ENCODE measurements around the gene ARHGAP27. TPM values are rescaled to one million over a fixed set of nuclear protein-coding genes. Genes with fewer than 3 reads are reported as not detected.

ARHGAP27 gene
- total RNA-seq, 1 donor from 2014 or later, result 4.7 TPM

DNA sequence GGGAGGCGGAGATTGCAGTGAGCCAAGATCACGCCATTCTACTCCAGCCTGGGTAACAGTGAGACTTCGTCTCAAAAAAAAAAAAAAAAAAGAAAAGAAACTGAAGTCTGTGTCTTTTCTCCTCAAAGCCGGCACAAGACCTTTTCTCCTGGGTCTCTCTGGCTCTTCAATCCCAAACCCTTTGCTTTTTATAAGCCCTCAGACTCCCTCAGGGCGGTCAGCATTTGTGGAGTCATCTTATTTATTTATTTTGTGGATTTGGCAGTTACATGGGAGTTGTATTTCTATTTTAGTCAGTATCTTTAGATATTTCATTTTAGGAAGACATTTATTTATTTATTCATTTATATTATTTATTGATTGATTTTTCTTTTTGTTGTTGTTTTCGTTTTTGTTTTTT is 58.2 kb downstream of the ARHGAP27 start:
- no peaks in the 10 kb centered on the region for H3K27me3 ChIP-seq (ENCODE audit: control insufficient read depth in 3 of 3, insufficient read depth in 3 of 3, low read length in 3 of 3)
- no peaks in the 10 kb centered on the region for H3K9me3 ChIP-seq (ENCODE audit: control insufficient read depth in 3 of 3, low read length in 3 of 3)
- no peak overlapping the region for H3K9ac ChIP-seq (ENCODE audit: low read depth in 1 of 3, low read length in 3 of 3)
- H3K4me1 ChIP-seq (ENCODE audit: control insufficient read depth in 3 of 3, insufficient read depth in 3 of 3, low read length in 3 of 3), result peaks cover 10 to 38% (median 26%) of the 10 kb centered on the region in 3 donors
- no peak overlapping the region for H3K4me3 ChIP-seq (ENCODE audit: low read length in 3 of 3)
- H3K36me3 ChIP-seq (ENCODE audit: control insufficient read depth in 3 of 3, insufficient read depth in 3 of 3, low read length in 3 of 3), result no peaks in the 10 kb centered on the region
- no peak overlapping the region for H3K27ac ChIP-seq (ENCODE audit: low read depth, low read length)

DNA sequence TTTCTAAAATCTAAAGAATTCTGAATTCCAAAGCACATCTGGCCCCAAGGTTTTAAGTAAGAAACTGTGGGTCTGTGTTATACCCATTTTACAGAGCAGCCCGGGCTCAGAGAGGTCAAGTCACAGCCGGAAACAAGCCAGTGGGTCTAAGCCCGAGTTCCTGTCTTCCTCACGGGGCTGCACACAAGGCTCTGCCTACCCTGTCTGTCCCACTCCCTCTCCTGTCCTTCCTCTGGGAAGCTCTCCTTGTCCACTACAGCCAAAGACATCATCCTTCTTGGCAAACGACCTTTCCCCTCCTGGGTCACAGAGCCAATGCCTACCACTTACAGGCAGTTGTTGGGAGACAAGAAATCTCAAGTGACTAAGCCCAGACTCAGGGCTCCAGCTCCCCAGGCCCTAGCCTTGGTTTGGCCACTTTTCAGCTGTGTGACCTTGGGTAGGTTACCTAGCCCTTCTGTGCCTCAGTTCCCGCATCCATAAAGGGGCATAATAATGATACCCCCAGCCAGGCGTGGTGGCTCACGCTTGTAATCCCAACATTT is 60.3 kb downstream of the ARHGAP27 start:
- H3K4me3 ChIP-seq (ENCODE audit: low read length in 3 of 3), result peak overlapping the region in 1 of 3 donors; percentile 65
- no peaks in the 10 kb centered on the region for H3K36me3 ChIP-seq (ENCODE audit: control insufficient read depth in 3 of 3, insufficient read depth in 3 of 3, low read length in 3 of 3)
- no peaks in the 10 kb centered on the region for H3K27me3 ChIP-seq (ENCODE audit: control insufficient read depth in 3 of 3, insufficient read depth in 3 of 3, low read length in 3 of 3)
- peaks cover 10 to 38% (median 26%) of the 10 kb centered on the region in 3 donors for H3K4me1 ChIP-seq (ENCODE audit: control insufficient read depth in 3 of 3, insufficient read depth in 3 of 3, low read length in 3 of 3)
- peak overlapping the region; percentile 57 to 86 (median 79) for H3K9ac ChIP-seq (ENCODE audit: low read depth in 1 of 3, low read length in 3 of 3)
- no peaks in the 10 kb centered on the region for H3K9me3 ChIP-seq (ENCODE audit: control insufficient read depth in 3 of 3, low read length in 3 of 3)
- H3K27ac ChIP-seq (ENCODE audit: low read depth, low read length), result peak overlapping the region; percentile 78

DNA sequence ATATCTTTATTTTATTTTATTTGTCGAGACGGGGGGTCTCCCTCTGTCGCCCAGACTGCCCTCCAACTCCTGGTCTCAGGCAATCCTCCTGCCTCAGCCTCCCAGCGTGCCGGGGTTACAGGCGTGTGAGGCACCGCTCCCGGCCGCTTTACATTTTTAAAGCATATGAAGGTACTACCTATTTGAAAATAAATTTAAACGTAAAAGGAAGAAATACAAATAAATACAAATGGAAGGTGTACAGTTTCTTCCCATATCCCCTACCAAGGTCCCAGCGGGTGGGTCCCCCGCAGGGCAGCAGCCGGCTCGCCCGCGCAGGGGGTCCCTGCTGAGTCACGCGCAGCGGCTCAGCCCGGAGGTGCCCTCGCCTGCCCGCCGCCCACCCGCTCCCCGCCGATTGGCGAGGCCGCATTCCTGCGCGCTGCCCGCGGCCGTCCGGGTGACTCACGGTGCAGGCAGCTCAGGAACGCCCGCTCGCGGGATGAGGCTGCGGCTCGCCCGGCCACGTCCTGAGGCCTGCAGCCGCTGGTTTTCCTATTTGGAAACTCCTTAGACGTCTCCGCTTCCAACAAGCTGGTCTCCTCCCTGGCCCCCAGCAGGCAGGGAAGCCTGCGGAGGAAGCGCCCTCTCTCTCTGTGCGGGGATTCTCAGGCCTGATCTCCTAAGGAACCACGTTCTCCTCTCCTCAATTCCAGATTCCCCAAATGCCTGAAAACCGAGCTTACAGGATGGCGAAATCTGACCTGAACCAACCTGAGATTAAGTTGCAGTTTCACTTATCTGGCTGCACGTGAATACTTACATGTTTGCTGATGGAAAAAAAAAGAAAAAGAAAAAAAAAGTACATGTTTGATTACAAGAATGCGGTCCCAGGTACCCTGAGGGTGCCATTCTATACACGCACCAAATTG is 61.0 kb downstream of the ARHGAP27 start:
- Histone ChIP-seq H3K27ac (ENCODE audit: low read depth, low read length) (peak overlapping the region; percentile 78), H3K4me3 (ENCODE audit: low read length in 3 of 3) (peak overlapping the region; percentile 63 to 70 (median 65)), H3K36me3 (ENCODE audit: control insufficient read depth in 3 of 3, insufficient read depth in 3 of 3, low read length in 3 of 3) (no peaks in the 10 kb centered on the region), H3K27me3 (ENCODE audit: control insufficient read depth in 3 of 3, insufficient read depth in 3 of 3, low read length in 3 of 3) (no peaks in the 10 kb centered on the region), H3K9me3 (ENCODE audit: control insufficient read depth in 3 of 3, low read length in 3 of 3) (no peaks in the 10 kb centered on the region), H3K4me1 (ENCODE audit: control insufficient read depth in 3 of 3, insufficient read depth in 3 of 3, low read length in 3 of 3) (peaks cover 10 to 38% (median 26%) of the 10 kb centered on the region in 3 donors), H3K9ac (ENCODE audit: low read depth in 1 of 3, low read length in 3 of 3) (peak overlapping the region; percentile 57 to 86 (median 79))

DNA sequence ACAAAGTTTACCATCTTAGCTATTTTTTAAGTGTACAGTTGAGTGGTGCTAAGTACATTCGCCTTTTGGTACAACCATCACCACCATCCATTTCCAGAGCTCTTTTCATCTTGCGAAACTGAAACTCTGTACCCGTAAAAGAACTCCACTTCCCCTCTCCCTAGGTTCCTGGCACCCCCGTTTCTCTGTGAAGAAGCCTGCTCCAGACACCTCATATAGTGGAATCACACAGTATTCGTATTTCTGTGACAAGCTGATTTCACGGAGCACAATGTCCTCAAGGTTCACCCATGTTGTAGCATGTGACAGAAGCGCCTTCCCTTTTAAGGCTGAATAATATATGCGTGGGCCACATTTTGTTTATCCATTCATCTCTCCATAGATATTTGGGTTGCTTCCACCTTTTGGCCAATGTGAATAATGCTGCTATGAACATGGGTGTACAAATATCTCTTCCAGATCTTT is 61.7 kb downstream of the ARHGAP27 start:
- Histone ChIP-seq H3K9me3 (ENCODE audit: control insufficient read depth in 3 of 3, low read length in 3 of 3) (no peaks in the 10 kb centered on the region), H3K27me3 (ENCODE audit: control insufficient read depth in 3 of 3, insufficient read depth in 3 of 3, low read length in 3 of 3) (no peaks in the 10 kb centered on the region), H3K4me1 (ENCODE audit: control insufficient read depth in 3 of 3, insufficient read depth in 3 of 3, low read length in 3 of 3) (peaks cover 10 to 31% (median 26%) of the 10 kb centered on the region in 3 donors), H3K36me3 (ENCODE audit: control insufficient read depth in 3 of 3, insufficient read depth in 3 of 3, low read length in 3 of 3) (no peaks in the 10 kb centered on the region), H3K27ac (ENCODE audit: low read depth, low read length) (peak overlapping the region; percentile 78), H3K4me3 (ENCODE audit: low read length in 3 of 3) (no peak overlapping the region), H3K9ac (ENCODE audit: low read depth in 1 of 3, low read length in 3 of 3) (peak overlapping the region in 2 of 3 donors; percentile 57 to 79)

DNA sequence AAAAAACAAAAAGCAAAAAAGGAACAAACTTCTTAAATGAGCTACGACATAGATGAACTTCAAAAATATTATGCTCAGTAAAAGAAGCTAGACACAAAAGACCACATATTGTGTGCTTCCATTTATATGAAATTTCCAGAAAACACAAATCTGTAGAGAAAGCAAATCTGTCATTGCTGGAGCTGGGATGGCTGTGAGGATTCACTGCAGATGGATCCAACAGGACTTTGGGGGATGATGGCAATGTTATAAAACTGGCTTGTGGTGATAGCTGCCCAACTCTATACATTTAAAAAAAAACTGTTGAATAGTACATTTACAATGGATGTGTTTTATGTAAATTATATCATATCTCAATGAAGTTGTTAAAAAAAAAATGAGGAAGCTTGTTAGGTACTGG is 63.2 kb downstream of the ARHGAP27 start:
- Histone ChIP-seq H3K9ac (ENCODE audit: low read depth in 1 of 3, low read length in 3 of 3) (no peak overlapping the region), H3K4me1 (ENCODE audit: control insufficient read depth in 3 of 3, insufficient read depth in 3 of 3, low read length in 3 of 3) (peaks cover 10 to 27% (median 25%) of the 10 kb centered on the region in 3 donors), H3K27me3 (ENCODE audit: control insufficient read depth in 3 of 3, insufficient read depth in 3 of 3, low read length in 3 of 3) (no peaks in the 10 kb centered on the region), H3K9me3 (ENCODE audit: control insufficient read depth in 3 of 3, low read length in 3 of 3) (no peaks in the 10 kb centered on the region), H3K36me3 (ENCODE audit: control insufficient read depth in 3 of 3, insufficient read depth in 3 of 3, low read length in 3 of 3) (no peaks in the 10 kb centered on the region), H3K27ac (ENCODE audit: low read depth, low read length) (no peak overlapping the region), H3K4me3 (ENCODE audit: low read length in 3 of 3) (no peak overlapping the region)

DNA sequence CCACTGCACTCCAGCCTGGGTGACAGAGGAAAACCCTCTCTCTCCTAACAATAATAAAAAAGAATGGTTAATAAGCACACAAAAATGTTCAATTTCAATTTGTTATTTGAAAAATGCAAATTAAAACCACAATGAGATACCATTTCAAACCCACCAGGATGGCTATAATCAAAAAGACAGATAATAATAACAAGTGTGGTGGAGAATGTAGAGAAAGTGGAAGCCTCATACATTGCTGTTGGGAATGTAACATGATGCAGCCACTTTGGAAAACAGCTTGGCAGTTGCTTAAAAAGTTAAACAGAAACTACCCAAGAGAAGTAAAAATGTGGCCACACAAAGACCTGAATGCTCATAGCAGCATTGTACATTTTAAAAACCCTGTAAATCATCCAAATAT is 64.0 kb downstream of the ARHGAP27 start:
- H3K4me1 ChIP-seq (ENCODE audit: control insufficient read depth in 3 of 3, insufficient read depth in 3 of 3, low read length in 3 of 3), result peaks cover 6 to 22% (median 21%) of the 10 kb centered on the region in 3 donors
- no peak overlapping the region for H3K4me3 ChIP-seq (ENCODE audit: low read length in 3 of 3)
- no peaks in the 10 kb centered on the region for H3K36me3 ChIP-seq (ENCODE audit: control insufficient read depth in 3 of 3, insufficient read depth in 3 of 3, low read length in 3 of 3)
- H3K9ac ChIP-seq (ENCODE audit: low read depth in 1 of 3, low read length in 3 of 3), result no peak overlapping the region
- no peaks in the 10 kb centered on the region for H3K27me3 ChIP-seq (ENCODE audit: control insufficient read depth in 3 of 3, insufficient read depth in 3 of 3, low read length in 3 of 3)
- H3K27ac ChIP-seq (ENCODE audit: low read depth, low read length), result no peak overlapping the region
- H3K9me3 ChIP-seq (ENCODE audit: control insufficient read depth in 3 of 3, low read length in 3 of 3), result no peaks in the 10 kb centered on the region

DNA sequence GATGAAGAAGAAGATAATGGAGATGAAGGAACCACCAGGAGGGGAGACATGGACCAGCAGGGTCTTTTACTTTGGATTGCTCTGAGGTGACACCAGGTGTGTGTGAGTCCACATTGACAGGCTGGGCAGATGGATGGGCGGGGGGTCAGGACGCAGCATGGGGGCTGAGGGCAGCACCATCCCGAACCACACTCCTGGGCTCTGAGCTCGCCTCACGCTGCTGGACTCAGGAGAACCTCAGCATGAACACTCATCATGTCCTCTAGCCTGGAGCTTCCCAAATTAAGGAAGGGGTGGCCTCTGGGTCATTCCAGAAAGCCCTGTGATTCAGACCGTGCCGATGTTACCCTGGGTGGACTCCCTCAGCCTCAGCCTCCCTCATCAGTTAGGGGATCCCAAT is 65.5 kb downstream of the ARHGAP27 start:
- Histone ChIP-seq H3K27ac (ENCODE audit: low read depth, low read length) (no peak overlapping the region), H3K4me3 (ENCODE audit: low read length in 3 of 3) (no peak overlapping the region), H3K4me1 (ENCODE audit: control insufficient read depth in 3 of 3, insufficient read depth in 3 of 3, low read length in 3 of 3) (peaks cover 3 to 19% (median 18%) of the 10 kb centered on the region in 3 donors), H3K36me3 (ENCODE audit: control insufficient read depth in 3 of 3, insufficient read depth in 3 of 3, low read length in 3 of 3) (no peaks in the 10 kb centered on the region), H3K27me3 (ENCODE audit: control insufficient read depth in 3 of 3, insufficient read depth in 3 of 3, low read length in 3 of 3) (no peaks in the 10 kb centered on the region), H3K9me3 (ENCODE audit: control insufficient read depth in 3 of 3, low read length in 3 of 3) (no peaks in the 10 kb centered on the region), H3K9ac (ENCODE audit: low read depth in 1 of 3, low read length in 3 of 3) (no peak overlapping the region)

DNA sequence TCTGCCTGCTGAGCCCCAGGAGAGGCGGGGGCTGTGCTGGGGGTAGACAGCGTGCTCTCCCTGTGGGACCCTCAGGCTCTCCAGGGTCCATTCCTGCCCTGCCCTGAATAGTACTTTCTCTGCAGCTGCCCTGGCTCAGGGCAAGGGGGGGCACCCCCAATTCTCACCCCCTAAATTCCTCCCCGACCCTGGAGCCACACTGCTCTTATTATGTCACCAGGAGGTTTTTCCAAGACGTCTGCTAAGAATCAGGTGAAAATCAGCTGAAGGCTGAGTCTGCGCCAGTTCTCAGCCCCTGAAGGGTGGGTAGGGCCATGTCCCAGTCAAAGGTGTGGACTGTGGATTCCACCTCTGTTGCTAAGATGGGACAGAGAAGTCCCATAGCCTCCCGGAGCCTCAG is 66.0 kb downstream of the ARHGAP27 start:
- no peak overlapping the region for H3K9ac ChIP-seq (ENCODE audit: low read depth in 1 of 3, low read length in 3 of 3)
- H3K9me3 ChIP-seq (ENCODE audit: control insufficient read depth in 3 of 3, low read length in 3 of 3), result no peaks in the 10 kb centered on the region
- no peak overlapping the region for H3K4me3 ChIP-seq (ENCODE audit: low read length in 3 of 3)
- H3K4me1 ChIP-seq (ENCODE audit: control insufficient read depth in 3 of 3, insufficient read depth in 3 of 3, low read length in 3 of 3), result peaks cover 0 to 13% (median 13%) of the 10 kb centered on the region in 3 donors
- H3K27ac ChIP-seq (ENCODE audit: low read depth, low read length), result no peak overlapping the region
- no peaks in the 10 kb centered on the region for H3K27me3 ChIP-seq (ENCODE audit: control insufficient read depth in 3 of 3, insufficient read depth in 3 of 3, low read length in 3 of 3)
- H3K36me3 ChIP-seq (ENCODE audit: control insufficient read depth in 3 of 3, insufficient read depth in 3 of 3, low read length in 3 of 3), result no peaks in the 10 kb centered on the region

DNA sequence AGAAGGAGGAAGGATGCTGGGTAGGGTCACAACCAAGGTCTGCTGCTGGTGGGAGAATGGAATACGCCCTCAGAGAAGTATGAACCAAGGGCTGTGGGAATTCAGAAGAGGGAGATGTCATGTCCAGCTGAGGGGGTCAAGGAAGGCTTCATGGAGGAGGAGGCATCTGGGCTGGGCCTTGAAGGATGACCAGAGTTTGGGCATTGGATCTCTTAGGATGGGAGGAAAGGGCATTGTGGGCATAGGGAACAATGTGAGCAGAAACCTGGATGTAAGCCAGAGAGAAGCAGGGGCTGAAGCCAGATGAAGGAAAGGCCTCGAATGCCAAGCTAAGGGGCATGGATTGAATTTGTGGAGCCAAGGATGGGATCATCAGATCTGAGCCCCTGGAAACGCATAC is 66.6 kb downstream of the ARHGAP27 start:
- peaks cover 0 to 13% (median 7%) of the 10 kb centered on the region in 3 donors for H3K4me1 ChIP-seq (ENCODE audit: control insufficient read depth in 3 of 3, insufficient read depth in 3 of 3, low read length in 3 of 3)
- no peak overlapping the region for H3K27ac ChIP-seq (ENCODE audit: low read depth, low read length)
- no peaks in the 10 kb centered on the region for H3K9me3 ChIP-seq (ENCODE audit: control insufficient read depth in 3 of 3, low read length in 3 of 3)
- H3K27me3 ChIP-seq (ENCODE audit: control insufficient read depth in 3 of 3, insufficient read depth in 3 of 3, low read length in 3 of 3), result no peaks in the 10 kb centered on the region
- H3K36me3 ChIP-seq (ENCODE audit: control insufficient read depth in 3 of 3, insufficient read depth in 3 of 3, low read length in 3 of 3), result no peaks in the 10 kb centered on the region
- H3K4me3 ChIP-seq (ENCODE audit: low read length in 3 of 3), result no peak overlapping the region
- no peak overlapping the region for H3K9ac ChIP-seq (ENCODE audit: low read depth in 1 of 3, low read length in 3 of 3)

Data from skeletal muscle tissue (tissue), 4 donors.